Measurements from ENCODE around the gene MIOX. TPM values are rescaled to one million over a fixed set of nuclear protein-coding genes. Genes with fewer than 3 reads are reported as not detected.
A peak's percentile ranks its signal among the peaks of the same experiment; 100 is the strongest.
"Not testable (repeated sequence)": the region's sequence is repeated elsewhere in the genome, so short reads cannot be mapped to it uniquely, and the experiment has no call there.

MIOX gene
- total RNA-seq, 8 experiments from 2014 or later: 0.13 to 0.52 (median 0.36) TPM; not detected in 4

DNA sequence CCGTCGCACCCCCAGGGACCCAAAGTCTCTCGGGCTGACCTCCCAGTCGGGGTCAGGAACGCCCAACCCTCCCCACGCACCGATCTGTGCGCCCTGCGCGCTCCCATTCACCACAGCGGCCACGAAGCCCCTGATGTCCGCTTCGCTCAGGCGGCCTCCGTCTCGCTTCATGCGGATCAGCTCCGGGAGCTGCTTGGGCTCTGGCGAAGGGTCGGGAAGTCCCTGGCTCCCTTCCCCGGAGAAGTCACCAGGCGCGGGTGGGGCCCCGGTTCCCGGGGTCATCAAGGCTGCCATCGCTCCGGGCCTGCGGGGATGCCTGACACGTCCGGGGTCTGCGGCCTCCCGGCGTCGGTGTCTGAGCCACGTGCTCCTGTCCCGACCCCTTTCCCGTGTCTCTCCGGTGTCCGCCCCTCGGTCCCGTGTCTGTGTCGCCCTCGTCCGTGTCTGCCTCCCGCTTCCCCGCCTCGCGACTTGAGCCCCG, 42.8 kb downstream of the MIOX start:
- in situ Hi-C loops (cut with MboI; ENCODE audit: low pct_unique_long_range_greater_than_20kb in 2 of 9, low sequenced_read_pairs in 9 of 9, unreplicated experiment in 9 of 9): no loop called here
- Histone ChIP-seq H3K27ac (no peak overlapping the region), H3K4me3 (peak overlapping the region in 2 of 5 donors; percentile 27 to 44), H3K4me1 (replicated peaks in 1 of 2) (peaks cover 27 to 36% of the 10 kb centered on the region in 2 donors)
- WGBS, 10 experiments: 31% methylated on average over 11 of the region's 50 CpGs; no CpG with 5 or more reads in 9 of the 10 experiments
- no peak for ATAC-seq (replicated peaks in 6 of 8)

DNA sequence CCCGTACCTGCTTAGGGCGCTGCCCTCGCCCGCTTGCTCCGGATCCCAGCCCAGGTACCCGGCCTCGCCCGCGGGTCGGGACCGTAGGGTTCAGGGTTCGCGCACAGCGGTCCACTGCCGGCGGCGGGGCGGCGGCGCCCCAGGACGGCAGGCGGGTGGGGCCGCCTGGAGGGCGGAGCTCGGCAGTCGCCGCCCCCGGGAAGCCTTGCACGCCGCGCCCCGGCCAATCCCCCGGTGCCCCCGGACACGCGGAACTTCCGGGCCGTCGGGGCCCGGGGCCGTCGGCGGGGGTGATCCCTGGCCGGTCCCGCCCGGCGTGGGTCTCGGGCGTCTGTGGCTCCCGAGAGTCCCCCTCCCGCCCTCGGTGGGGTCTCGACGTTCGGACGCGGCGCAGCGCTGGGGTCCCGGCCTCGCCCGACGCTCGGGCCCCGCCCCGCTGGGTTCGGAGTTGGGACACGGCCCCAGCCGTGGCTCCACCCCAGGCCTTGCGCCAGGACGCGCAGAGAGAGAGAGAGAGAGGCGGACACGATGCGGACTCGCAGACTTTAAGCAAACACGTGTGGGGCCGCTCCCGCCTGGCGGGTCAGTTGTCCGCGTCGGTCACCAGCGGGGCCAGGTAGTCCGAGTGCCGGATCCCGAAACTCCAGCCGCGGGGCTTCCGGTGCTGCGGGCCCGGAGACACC, 43.4 kb downstream of the MIOX start, which contains the start of gene TYMP:
Gene TYMP, minus strand, starts transcription at position 116 of the 683 bp plus-strand sequence. CDS start 303 bp downstream, outside the sequence.
- WGBS, 10 experiments: 20% methylated on average over 1 of the region's 92 CpGs; no CpG with 5 or more reads in 9 of the 10 experiments
- Histone ChIP-seq H3K27ac (no peak within 1 kb of the TSS), H3K4me1 (replicated peaks in 1 of 2) (peaks cover 24 to 33% of the 10 kb centered on the region in 2 donors), H3K4me3 (peak within 1 kb of the TSS in 3 of 5 donors; percentile 27 to 44 (median 36))
- in situ Hi-C loops (cut with MboI; ENCODE audit: low pct_unique_long_range_greater_than_20kb in 2 of 9, low sequenced_read_pairs in 9 of 9, unreplicated experiment in 9 of 9): no loop called here
- ATAC-seq (replicated peaks in 6 of 8): peak in 5 of 8 experiments; percentile 7 to 29 (median 10)

DNA sequence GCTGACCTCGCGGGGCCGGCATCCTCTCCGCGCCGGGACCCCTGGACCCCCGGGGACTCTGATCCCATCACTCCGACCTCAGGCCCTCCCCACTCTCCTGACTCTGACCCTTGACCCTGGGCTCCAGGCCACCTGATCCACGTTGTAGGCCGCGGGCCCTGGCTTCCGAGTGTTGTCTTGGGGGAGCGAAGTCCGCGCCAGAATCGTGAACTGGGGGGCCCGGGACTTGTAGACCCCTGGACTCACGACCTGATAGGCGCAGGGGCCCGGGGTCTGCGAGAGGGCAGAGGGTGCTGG, 43.9 kb downstream of the MIOX start:
- Histone ChIP-seq H3K27ac (no peak overlapping the region), H3K4me1 (replicated peaks in 1 of 2) (peaks cover 24 to 33% of the 10 kb centered on the region in 2 donors), H3K4me3 (peak overlapping the region in 3 of 5 donors; percentile 27 to 44 (median 36))
- in situ Hi-C loops (cut with MboI; ENCODE audit: low pct_unique_long_range_greater_than_20kb in 2 of 9, low sequenced_read_pairs in 9 of 9, unreplicated experiment in 9 of 9): no loop called here
- 20% methylated on average over 1 of the region's 21 CpGs; no CpG with 5 or more reads in 9 of the 10 experiments for WGBS, 10 experiments
- no peak for ATAC-seq (replicated peaks in 6 of 8)

- 1% methylated on average over 15 of the region's 53 CpGs; no CpG with 5 or more reads in 9 of the 10 experiments for WGBS, 10 experiments
- Histone ChIP-seq H3K27ac (no peak overlapping the region), H3K4me1 (replicated peaks in 1 of 2) (peaks cover 24 to 33% of the 10 kb centered on the region in 2 donors), H3K4me3 (peak overlapping the region in 3 of 5 donors; percentile 27 to 44 (median 36))
- ATAC-seq (replicated peaks in 6 of 8): peak in 4 of 8 experiments; percentile 0 to 17 (median 4)
- in situ Hi-C loops (cut with MboI; ENCODE audit: low pct_unique_long_range_greater_than_20kb in 2 of 9, low sequenced_read_pairs in 9 of 9, unreplicated experiment in 9 of 9): no loop called here
These were observed 44.4 kb downstream of the MIOX start for GRCh38 chr22:50530877-50531545.

DNA sequence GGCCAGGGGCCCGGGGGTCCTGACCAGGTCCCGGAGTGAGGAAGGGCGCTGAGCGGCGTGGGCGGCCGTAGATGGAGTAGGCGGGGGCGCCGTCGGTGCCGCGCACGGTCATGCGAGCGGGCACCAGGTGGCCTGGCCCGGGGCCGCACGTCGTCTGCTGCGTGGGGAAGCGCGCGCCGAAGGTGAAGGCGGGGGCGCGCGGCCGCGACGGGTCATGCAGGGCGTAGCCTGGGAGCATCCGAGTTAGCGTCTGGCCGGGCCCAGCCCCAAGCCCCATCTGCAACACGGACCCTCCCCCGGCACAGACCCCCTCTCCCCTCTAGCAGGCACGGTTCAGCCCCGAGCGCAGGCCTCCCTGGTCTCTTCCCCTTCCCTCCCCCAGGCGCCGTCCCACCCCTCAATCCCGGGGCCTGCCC, 44.9 kb downstream of the MIOX start:
- Histone ChIP-seq H3K27ac (no peak overlapping the region), H3K4me3 (peak overlapping the region; percentile 7 to 44 (median 27)), H3K4me1 (replicated peaks in 1 of 2) (peaks cover 24 to 33% of the 10 kb centered on the region in 2 donors)
- in situ Hi-C loops (cut with MboI; ENCODE audit: low pct_unique_long_range_greater_than_20kb in 2 of 9, low sequenced_read_pairs in 9 of 9, unreplicated experiment in 9 of 9): no loop called here
- 10% methylated on average over 4 of the region's 44 CpGs; no CpG with 5 or more reads in 9 of the 10 experiments for WGBS, 10 experiments
- ATAC-seq (replicated peaks in 6 of 8): peak; percentile 3 to 27 (median 14)

GRCh38 chr22:50531962-50532674, 45.5 kb downstream of the MIOX start:
- WGBS, 10 experiments: no CpG with 5 or more reads among the region's 56 CpGs
- H3K4me1 ChIP-seq (replicated peaks in 1 of 2): peaks cover 18 to 28% of the 10 kb centered on the region in 2 donors
- in situ Hi-C loops (cut with MboI; ENCODE audit: low pct_unique_long_range_greater_than_20kb in 2 of 9, low sequenced_read_pairs in 9 of 9, unreplicated experiment in 9 of 9): no loop called here
- ATAC-seq (replicated peaks in 6 of 8): peak; percentile 33 to 74 (median 52)
- peak overlapping the region; percentile 7 to 44 (median 27) for H3K4me3 ChIP-seq
- H3K27ac ChIP-seq: no peak overlapping the region

DNA sequence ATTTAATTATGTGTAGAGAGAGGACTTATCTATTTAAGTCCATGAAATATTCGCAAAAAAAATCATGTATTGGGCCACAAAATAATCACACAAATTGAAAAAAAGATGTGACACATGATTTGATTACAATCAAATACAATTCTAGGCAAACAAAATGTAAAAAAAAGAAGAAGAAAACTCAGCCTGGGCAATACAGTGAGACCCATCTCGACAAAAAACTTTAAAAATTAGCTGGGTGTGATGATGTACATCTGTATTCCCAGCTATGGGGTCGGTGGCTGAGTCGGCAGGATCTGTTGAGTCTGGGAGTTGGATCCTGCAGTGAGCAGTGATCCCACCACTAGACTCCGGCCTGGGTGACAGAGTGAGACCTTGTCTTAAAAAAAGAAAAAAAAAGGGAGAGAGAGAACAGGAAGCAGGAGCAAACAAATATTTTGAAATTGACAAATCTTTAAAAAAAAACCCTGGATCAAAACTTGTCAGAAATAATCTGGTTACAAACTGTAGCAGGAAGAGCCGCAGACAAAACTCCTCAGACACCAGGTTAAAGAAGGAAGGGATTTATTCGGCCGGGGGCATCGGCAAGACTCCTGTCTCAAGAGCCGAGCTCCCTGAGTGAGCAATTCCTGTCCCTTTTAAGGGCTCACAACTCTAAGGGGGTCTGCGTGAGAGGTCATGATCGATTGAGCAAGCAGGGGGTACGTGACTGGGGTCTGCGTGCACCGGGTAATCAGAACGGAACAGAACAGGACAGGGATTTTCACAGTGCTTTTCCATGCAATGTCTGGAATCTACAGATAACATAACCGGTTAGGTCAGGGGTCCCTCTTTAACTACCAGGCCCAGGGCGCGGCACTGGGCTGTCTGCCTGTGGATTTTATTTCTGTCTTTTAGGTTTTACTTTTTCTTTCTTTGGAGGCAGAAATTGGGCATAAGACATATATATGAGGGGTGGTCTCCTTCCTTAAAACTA, 46.5 kb downstream of the MIOX start:
- H3K27ac ChIP-seq: no peak overlapping the region
- peaks cover 15 to 25% of the 10 kb centered on the region in 2 donors for H3K4me1 ChIP-seq (replicated peaks in 1 of 2)
- no peak for ATAC-seq (replicated peaks in 6 of 8)
- in situ Hi-C loops (cut with MboI; ENCODE audit: low pct_unique_long_range_greater_than_20kb in 2 of 9, low sequenced_read_pairs in 9 of 9, unreplicated experiment in 9 of 9): no loop called here
- WGBS, 10 experiments: 46 to 90% (median 71%) methylated on average over 2 to 14 of the region's 19 CpGs
- H3K4me3 ChIP-seq: peak overlapping the region in 2 of 5 donors; percentile 36 to 44

DNA sequence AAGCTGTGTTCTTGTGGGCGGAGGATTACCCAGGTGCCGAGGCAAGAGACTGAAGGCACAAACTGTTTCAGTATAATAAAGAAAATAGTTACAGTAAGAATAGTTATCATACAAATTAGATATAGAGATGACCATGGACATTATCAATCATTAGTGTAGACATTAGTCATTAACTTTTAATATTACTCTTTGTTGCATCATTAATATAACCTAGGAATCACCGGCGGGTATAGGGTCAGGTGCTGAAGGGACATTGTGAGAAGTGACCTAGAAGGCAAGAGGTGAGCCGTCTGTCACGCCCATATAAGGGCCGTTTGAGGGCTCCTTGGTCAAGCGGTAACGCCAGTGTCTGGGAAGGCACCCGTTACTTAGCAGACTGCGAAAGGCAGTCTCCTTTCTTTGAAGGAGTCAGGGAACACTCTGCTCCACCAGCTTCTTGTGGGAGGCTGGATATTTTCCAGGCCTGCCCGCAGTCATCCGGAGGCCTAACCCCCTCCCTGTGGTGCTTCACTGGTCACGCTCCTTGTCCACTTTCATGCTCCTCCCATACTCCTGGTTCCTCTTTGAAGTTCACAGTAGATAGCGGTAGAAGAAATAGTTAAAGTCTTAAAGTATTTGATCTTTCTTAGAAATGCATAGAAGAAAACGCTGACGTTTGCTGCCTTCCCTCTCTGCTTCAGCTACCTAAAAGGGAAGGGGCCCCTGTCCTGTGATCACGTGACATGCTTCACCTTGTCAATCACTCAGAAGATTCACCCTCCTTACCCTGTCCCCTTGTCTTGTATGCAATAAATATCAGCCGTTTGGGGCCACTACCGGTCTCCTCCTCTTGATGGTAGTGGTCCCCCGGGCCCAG, 47.4 kb downstream of the MIOX start:
- WGBS, 10 experiments: 14 to 81% (median 60%) methylated on average over 2 to 15 of the region's 21 CpGs; no CpG with 5 or more reads in 1 of the 10 experiments
- peaks cover 15 to 25% of the 10 kb centered on the region in 2 donors for H3K4me1 ChIP-seq (replicated peaks in 1 of 2)
- H3K27ac ChIP-seq; in situ Hi-C loops (cut with MboI; ENCODE audit: low pct_unique_long_range_greater_than_20kb in 2 of 9, low sequenced_read_pairs in 9 of 9, unreplicated experiment in 9 of 9); ATAC-seq (replicated peaks in 6 of 8); H3K4me3 ChIP-seq: not testable (repeated sequence)

DNA sequence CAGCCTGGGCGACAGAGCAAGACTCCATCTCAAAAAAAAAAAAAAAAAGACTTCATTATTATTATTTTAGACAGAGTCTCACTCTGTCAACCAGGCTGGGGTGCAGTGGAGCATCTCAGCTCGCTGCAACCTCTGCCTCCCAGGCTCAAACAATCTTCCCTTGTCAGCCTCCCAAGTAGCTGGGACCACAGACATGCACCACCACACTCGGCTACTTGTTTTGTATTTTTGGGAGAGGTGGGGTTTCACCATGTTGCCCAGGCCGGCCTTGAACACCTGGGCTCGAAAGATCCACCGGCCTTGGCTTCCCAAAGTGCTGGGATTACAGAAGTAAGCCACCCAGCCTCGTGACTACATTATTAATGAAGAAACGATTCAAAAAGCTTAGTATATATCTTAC, 48.5 kb downstream of the MIOX start:
- ATAC-seq (replicated peaks in 6 of 8): no peak
- 77 to 100% (median 81%) methylated on average over 3 to 6 of the region's 8 CpGs; no CpG with 5 or more reads in 3 of the 10 experiments for WGBS, 10 experiments
- Histone ChIP-seq H3K27ac (no peak overlapping the region), H3K4me1 (replicated peaks in 1 of 2) (peaks cover 15 to 25% of the 10 kb centered on the region in 2 donors), H3K4me3 (no peak overlapping the region)
- in situ Hi-C loops (cut with MboI; ENCODE audit: low pct_unique_long_range_greater_than_20kb in 2 of 9, low sequenced_read_pairs in 9 of 9, unreplicated experiment in 9 of 9): no loop called here

DNA sequence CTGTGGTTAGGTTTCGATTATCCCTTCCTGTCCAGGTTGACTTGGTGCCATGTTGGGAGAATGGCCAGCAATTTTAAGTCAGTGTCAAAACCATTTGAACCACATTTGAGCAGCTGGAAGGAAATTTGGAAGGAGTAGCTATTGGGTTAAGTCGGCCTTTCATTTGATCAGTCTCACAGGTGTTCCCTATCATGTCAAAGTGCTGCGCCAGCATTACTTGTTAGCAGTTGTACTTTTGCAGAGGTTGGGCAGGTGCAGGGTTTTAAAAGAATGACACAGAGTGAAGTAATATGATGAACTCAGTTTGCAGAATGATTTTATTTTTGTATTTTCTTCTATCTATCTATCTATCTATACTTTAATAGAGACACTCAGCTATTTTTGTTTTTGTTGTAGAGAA, 49.6 kb downstream of the MIOX start:
- no peak overlapping the region for H3K27ac ChIP-seq
- H3K4me1 ChIP-seq (replicated peaks in 1 of 2): peaks cover 7 to 14% of the 10 kb centered on the region in 2 donors
- H3K4me3 ChIP-seq: no peak overlapping the region
- ATAC-seq (replicated peaks in 6 of 8): no peak
- in situ Hi-C loops (cut with MboI; ENCODE audit: low pct_unique_long_range_greater_than_20kb in 2 of 9, low sequenced_read_pairs in 9 of 9, unreplicated experiment in 9 of 9): no loop called here
- WGBS, 10 experiments: 20 to 92% (median 60%) methylated on average over 1 to 3 of the region's 3 CpGs; no CpG with 5 or more reads in 3 of the 10 experiments

- Histone ChIP-seq H3K4me1 (replicated peaks in 1 of 2) (no peaks in the 10 kb centered on the region), H3K27ac (no peak overlapping the region), H3K4me3 (no peak overlapping the region)
- no peak for ATAC-seq (replicated peaks in 6 of 8)
- WGBS, 10 experiments: 47 to 93% (median 86%) methylated on average over 2 to 12 of the region's 13 CpGs
- in situ Hi-C loops (cut with MboI; ENCODE audit: low pct_unique_long_range_greater_than_20kb in 2 of 9, low sequenced_read_pairs in 9 of 9, unreplicated experiment in 9 of 9): no loop called here
These were observed 51.1 kb downstream of the MIOX start for GRCh38 chr22:50537765-50538164.
